GM18858 (cell line): Measurements from ENCODE around the gene ANKRD2.
A peak's percentile ranks its signal among the peaks of the same experiment; 100 is the strongest.

Source experiments
- ATAC-seq: cut with Tn5 transposase; IDR thresholded peaks from one replicate; pipeline ENCODE4 v1.9.1; 2021; ENCODE audit not compliant: unreplicated experiment

Gene ANKRD2

DNA sequence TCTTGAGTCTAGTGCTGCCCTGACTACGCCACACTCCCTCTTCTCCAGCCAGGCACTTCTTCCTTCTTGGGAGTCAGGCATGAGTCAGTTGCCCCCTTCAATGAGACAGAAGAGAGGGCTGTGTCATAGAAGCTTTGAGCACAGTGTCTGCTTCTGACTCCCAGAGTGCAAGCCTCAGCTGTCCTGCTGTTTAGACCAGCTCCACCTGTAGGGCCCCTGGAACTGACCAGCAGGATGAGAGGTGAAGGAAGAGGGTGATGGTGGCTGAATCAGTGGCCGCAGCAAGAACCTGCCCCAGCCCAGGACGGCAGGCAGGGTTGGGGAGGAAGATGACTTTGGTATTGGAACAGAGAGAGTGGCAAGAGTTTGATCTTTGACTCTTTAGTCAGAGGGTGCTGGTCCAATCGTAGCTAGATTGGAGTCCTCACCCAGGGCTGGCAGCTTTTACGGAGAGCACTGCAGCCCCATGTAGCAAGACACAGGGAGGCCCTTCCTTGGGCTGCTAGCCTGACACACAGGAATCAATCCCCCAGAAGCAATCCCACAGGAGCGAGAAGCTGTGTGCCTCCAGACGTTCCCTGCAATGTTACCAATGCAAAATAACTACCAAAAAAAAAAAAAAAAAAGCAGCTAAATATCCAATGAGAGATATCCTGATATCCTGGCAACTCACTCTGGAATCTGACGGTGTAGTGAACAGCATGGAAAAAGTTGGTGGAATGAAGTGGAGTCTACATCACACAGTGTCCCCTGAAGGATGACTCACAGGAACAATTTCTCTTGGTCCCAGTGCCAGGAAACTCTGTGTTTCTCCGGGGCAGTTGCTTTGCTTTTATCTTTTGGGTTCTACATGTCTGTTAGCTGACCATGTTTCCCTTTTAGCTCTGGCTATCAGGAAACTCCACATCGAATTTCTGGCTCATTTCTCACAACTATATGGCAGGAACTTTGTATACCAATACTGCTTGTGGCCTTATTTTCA is 23.8 kb downstream of the ANKRD2 start:
- ATAC-seq = no peak

DNA sequence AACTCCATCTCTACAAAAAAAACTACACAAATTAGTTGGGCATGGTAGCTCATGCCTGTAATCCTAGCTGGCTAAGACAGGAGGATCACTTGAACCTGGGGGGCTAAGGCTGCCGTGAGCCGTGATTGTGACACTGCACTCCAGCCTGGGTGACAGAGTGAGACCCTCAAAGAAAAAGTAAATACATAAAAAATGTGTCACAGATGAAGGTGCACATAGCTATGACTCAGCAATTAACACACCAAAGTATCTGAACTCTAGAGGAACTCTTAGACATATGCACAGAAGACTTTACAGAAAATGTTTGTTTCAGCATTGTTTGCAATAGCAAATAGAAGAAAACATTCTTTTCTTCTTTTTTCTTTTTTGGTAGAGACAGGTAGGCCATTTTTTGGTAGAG is 25.2 kb downstream of the ANKRD2 start:
- no peak for ATAC-seq

DNA sequence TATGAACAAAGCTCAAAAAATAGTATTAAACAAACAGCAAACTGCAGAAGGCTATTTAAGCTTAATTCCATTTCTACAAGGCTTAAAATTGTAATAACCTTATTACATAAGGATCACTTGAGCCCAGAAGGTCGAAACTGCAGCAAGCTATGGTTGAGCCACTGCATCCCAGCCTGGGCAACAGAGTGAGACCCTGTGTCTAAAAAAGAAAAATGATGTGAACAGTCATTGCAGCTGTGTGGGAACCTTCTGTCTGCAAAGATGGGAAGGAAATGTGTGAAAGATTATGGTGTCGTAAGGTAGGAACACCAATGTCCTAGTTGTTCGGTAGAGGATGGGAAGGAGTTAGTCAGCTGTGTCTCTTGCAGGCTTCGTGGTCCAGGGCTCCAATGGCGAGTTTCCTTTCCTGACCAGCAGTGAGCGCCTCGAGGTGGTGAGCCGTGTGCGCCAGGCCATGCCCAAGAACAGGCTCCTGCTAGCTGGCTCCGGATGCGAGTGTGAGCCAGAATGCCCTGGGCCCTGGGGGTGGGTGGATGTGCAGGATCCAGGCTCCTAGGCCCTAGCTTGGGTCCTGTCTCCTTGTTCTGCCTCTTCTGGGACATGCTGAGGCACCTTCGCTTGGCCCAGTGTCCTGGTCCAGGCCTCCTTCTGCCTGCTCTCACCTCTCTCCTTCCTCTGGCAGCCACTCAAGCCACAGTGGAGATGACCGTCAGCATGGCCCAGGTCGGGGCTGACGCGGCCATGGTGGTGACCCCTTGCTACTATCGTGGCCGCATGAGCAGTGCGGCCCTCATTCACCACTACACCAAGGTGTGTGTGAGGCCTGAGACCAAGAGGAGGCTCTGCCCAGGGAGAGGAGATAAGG is 26.1 kb downstream of the ANKRD2 start:
- ATAC-seq = no peak

DNA sequence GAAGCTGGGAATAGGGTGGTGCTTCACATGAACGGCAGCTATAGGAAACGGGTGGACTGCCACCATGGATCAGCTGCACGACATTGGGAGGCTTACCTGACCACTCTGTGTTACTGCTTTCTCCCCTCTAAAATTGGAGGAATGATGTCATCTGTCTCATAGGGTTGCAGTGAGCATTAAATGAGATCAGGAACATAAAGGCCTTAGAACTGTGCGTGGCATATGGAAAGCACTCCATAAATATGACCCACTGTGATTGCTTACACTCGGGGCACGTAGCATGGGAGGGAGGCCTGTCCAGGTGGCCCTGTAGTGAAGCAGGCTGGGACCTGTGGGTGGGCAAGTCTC is 26.7 kb downstream of the ANKRD2 start:
- ATAC-seq = no peak

DNA sequence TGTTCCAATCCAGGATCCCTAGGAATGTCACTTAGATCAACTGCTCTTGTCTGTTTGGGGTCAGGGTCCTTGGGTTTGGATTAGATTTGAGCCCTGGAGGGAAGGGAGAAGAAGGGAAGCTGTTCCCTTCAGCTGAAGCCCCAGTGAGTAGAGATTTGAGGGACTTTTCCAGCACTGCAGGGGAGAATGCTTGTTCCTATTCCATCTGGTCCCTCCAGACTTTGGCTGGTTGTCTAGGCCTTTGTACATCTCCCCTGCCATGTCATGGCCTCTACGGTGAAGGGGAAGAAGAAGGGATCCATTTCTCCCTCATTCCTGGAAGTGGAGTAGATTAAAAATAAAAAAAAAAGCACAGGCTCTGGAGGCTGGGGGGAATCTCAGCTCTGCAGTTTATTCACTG is 28.0 kb downstream of the ANKRD2 start:
- no peak for ATAC-seq

DNA sequence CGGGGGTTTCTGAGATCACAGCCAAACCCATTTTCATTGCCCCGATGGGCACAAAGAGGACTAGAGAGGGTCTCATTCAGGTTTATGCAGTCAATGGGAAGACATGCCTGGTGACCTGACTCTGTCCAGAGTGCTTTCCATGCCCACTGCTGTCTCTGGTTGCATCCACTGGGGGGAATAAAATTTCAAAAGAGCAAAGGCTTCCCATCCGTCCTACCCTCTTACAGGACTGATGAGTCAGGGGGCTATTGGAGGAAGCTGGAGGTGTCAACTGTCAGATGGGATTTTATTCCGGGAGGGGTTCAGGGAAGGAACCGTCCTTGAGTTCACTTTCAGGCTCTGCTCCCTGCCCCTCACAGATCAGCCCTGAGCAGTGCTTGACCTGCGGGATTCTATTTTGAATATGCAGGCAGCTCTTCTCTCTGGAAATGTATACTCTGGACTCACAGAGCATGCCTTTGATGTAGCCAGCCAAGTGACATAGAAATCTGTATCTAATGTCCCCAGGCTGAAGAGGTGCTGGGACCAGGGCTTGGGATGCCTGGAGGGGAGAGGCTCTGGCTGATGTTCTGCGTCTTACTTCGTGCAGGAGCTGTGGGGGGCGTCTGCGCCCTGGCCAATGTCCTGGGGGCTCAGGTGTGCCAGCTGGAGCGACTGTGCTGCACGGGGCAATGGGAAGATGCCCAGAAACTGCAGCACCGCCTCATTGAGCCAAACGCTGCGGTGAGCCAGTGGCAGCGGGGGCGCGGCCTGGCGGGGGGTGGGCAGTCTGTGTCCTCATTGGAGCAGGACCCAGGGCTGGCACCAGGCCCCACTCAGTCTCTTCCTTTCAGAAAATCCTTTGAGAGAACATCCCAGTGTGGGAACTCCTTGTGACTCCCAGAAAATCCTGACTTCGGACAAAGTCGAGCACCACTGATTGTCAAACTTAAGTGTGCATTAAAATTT is 29.0 kb downstream of the ANKRD2 start:
- no peak for ATAC-seq

DNA sequence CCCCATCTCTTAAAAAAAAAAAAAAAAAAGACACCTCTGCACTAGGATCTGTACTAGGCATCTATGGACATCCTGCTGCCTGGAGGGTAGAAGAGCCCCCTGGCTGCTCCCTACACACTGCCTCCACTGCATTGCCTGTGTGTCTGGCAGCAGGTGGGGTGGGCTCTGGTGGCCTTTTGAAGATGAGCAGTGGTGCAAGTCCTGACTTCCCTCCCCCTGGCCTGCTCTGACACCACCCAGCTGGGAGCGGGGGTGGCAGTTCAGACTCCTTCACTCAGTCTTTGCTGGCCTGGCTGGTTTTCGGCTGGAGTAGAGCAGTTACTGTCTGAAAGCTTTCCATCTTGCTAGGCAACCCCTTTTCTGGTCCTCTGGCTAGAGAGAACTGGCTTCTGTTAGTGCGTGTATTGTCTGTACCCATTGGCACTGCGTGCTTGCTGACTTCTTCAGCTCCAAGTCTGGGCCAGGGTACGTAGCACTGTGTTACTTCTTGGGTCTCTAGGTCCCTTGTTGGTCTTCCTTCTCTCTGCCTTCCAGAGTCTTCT is 34.6 kb downstream of the ANKRD2 start:
- no peak for ATAC-seq

DNA sequence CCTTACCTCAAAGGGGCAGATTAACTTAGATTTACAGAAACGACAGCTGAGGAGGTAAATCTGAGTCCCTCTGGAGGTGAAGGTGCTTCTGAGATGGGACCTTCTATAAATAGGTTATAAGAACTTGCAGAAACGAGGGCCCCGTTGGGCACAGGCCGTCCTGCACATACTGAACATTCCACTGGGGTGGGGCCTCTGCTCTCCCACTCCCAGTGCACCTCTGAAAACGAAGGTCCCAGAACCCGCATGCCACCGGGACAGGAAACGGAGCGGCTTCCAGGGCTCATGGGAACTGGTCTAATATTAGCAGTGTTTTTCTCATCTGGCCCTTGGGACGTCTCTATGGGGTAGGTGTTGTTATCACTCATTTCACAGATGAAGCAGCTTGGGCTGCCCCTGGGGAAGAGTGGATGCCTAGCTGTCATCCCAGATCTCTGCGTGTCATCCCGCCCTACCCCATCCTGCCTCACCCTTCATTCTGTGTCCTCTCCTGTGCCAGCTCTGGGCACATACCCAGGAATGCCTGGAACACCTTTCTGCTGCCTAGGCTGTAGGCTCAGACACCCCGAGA is 36.5 kb downstream of the ANKRD2 start:
- ATAC-seq = no peak

DNA sequence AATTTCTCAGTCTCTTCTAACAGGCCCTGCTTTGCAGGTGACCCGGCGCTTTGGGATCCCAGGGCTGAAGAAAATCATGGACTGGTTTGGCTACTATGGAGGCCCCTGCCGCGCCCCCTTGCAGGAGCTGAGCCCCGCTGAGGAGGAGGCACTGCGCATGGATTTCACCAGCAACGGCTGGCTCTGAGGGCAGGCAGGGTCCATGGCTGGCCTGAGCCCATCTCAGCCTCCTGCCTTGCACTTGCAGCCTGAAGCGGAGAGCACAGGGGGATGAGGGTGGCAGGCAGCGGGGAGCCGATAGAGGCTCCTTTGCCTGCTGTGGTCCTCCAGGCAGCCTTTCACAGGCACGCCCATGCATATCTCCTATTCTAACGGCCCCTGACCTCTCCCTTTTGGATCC is 38.9 kb downstream of the ANKRD2 start:
- no peak for ATAC-seq

DNA sequence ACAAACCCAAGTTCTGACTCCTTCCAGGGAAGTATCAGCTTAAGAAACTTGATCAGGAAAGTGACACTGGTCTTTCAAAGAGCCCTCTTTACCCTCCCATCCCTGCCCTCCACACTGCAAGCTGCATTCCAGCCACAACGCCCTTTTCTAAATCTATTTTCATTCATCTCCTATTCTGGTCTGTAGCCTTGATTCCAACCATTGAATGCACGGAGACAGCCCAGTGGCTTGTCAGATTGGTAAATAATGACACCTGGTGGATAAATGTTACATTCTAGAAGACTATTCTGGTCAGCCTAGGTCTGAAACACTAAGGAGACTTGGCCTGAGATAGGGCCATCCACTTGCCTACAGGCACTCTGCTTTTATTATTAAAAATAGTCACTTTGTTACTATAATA is 39.8 kb downstream of the ANKRD2 start:
- ATAC-seq = no peak

DNA sequence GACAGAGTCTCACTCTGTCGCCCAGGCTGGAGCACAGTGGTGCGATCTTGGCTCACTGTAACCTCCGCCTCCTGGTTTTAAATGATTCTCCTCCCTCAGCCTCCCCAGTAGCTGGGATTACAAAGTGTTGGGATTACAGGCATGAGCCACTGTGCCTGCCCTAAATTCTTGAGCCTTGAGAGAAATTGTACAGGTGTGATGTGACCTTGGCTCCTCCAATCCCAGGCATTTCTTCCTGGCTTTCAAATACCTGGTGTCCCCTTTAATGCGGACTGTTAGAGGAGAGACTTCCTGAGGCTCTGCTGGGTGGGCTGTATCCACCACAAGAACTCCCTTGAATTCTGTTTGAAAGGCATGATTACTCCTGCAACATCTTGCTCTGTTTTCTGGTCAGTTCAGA is 45.7 kb downstream of the ANKRD2 start:
- ATAC-seq = no peak

DNA sequence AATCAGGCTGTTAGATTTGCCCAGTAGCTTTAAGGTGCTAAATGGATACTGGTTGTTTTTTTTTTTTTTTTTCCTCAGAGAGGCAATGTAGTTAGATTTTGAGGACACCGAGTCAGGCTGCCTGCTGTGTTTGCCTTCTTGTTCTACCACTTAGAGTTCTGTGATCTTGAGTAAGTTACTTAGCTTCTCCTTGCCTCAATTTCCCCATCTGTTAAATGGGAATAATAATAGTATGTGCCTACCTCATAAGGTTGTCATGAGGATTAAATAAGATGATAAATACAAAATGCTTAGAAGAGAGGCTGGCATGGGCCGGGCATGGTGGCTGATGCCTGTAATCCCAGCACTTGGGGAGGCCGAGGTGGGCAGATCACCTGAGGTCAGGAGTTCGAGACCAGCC is 46.2 kb downstream of the ANKRD2 start:
- ATAC-seq = no peak

DNA sequence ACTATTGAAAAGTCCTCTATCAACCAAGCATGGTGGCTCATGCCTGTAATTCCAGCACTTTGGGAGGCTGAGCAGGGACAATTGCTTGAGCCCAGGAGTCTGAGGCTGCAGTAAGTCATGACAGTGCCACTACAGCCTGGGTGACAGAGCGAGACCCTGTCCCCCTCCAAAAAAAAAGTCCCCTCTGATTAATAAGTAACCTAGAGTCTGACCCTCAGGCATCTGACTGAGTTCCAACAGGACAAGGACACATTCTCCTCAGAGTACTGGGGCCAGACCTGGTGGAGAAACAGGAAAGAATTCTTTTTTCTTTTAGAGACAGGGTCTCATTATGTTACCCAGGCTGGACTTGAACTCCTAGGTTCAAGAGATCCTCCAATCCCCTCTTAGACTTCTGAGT is 50.7 kb downstream of the ANKRD2 start:
- ATAC-seq = no peak

DNA sequence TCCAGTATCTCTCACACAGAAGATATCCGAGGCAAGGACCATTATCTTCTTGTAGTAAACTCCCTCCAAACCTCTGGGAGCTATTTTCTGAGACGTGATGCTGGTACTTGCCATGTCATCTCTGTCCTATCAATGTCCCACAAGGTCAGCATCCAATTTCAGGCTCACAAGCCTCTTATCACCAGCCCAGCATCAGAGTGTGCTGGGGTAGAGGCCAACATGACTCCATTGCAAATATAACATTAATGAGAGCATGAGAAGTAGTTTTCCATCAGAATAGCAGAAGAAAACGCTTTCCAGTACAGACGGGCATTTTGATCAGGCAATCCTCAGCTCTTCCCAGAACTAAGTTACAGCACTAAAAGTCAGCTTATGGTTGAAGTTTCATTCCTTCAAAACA is 55.2 kb downstream of the ANKRD2 start:
- no peak for ATAC-seq

DNA sequence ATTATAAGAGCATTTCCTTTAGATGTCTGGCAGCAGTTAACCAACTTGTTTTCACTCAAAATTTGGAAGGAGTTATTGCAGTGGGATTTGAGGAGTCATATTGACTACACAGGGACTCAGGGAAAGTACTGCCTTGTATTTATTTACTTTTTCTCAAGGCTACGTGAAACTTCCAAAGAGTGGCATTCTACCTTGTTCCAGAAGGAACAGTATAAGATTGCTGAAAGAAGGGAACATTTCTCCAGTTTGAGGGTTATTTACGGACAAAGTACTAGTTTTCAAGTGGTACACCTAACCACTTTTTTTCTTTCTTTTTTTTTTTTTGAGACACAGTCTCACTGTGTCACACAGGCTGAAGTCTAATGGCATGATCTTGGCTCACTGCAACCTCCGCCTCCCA is 55.6 kb downstream of the ANKRD2 start:
- no peak for ATAC-seq

DNA sequence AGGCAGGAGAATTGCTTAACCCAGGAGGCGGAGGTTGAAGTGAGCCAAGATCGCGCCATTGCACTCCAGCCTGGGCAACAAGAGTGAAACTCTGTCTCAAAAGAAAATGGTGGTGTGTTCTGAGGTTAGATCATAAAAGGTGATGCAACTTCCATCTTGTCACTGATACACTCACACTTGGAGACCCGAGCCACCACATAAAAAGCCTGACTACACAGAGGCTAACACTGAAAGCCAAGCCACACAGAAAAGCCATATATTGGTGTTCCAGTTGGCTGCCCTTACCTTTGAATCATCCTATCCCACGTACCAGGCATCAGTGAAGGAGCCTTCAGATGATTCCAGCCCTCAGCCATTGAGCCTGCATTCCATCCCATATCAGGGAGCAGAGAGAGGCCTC is 56.7 kb downstream of the ANKRD2 start:
- no peak for ATAC-seq

DNA sequence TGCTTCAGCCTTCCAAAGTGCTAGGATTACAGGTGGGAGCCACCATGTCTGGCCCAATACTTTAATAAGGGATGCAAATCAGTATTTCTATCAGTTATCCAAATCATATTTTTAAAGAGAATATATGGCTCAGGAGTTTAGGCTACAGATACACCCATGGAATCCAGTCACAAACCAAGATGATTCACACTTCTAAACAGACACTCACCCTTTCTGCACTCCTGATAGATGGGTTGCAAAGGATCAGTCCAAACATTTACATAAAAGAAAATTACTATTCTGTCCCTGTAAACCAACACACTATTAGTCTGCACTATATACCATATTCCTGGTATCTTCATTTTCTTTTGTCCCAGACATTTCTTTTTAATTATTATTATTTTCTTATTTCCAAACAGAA is 58.5 kb downstream of the ANKRD2 start:
- ATAC-seq = no peak

DNA sequence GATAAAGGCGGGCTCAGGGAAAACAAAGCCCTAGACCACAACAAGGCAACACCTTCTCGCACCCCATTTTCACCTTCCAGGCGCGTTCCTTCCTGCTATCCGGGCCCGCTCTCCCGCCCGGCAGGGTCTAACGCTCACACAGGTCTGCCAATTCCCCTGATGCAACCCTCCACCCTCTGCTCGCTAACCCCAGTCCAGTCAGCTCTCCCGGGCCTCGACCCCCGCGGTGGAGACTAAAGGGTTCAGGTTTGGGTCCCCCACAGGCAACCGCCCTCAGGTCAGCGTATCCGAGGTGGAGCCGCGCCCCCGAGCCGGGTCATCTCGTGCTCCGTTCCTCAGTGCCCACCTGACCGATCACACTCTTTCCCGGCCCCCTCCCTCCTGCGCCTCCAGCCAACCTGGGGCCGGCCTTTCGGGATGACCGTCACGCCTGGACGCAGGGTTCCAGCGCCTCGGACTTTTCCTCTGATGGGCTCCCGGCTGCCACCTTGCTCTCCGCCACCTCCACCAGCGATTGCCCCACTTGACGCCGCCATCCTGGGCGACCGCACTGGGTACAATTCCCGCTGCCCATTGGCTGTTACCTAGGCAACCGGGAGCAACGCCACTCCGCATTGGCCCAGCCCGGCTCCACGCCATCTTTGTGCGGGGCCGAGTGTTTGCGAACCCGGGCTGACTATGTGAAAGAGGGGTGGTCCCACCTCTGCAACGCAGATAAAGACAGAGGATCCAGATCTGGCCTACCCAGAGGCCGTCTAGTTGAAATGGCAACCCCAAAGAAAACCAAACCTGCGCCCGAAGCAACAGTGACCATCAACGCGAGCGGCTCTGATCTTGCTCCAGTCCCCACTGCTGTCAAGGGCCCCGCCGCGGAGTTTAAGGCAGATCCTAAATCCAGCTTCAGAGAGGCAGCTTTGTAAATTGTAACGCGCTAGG is 60.6 kb downstream of the ANKRD2 start, which contains the start of gene MORN4:
TSS of gene MORN4 (minus strand) at position 552 of the 936 bp plus-strand sequence. CDS start 13,847 bp downstream, outside the sequence.
- ATAC-seq = peak; percentile 94
